Suprapubic skin (tissue), 4 donors: ENCODE measurements around the gene APOE. TPM values are rescaled to one million over a fixed set of nuclear protein-coding genes. Genes with fewer than 3 reads are reported as not detected.

Source experiments
- DNase-seq, 2 donors: peaks; one replicate each; pipeline ENCODE4 v3.0.0-alpha.2; 2019; ENCODE audit warnings: low spot score in 2 of 2
- H3K27ac ChIP-seq: fragments of 200-600 bp; sonication (generic); one replicate; pipeline ENCODE4 v1.5.1; 2019
- H3K27me3 ChIP-seq: fragments of 200-600 bp; sonication (generic); one replicate; pipeline ENCODE4 v1.5.1; 2019
- H3K36me3 ChIP-seq: fragments of 200-600 bp; sonication (generic); one replicate; pipeline ENCODE4 v1.5.1; 2019
- H3K4me1 ChIP-seq: fragments of 200-600 bp; sonication (generic); one replicate; pipeline ENCODE4 v1.5.1; 2019
- H3K4me3 ChIP-seq: fragments of 200-600 bp; sonication (generic); one replicate; pipeline ENCODE4 v1.5.1; 2019; ENCODE audit warnings: mild to moderate bottlenecking
- H3K9me3 ChIP-seq: fragments of 200-600 bp; sonication (generic); one replicate; pipeline ENCODE4 v1.5.1; 2019
- EP300 ChIP-seq: sonication (generic); formaldehyde crosslinking; IDR thresholded peaks from one replicate; pipeline ENCODE4 v1.6.1; 2017; ENCODE audit warnings: antibody characterized with exemption
- POLR2A ChIP-seq, 2 donors: fragments of 450-650 bp; IDR thresholded peaks; one replicate each; pipeline ENCODE4 v1.6.1; 2017; ENCODE audit warnings: antibody characterized with exemption in 2 of 2, mild to moderate bottlenecking in 2 of 2, moderate library complexity in 2 of 2
- POLR2AphosphoS5 ChIP-seq, 3 donors: sonication (generic); formaldehyde crosslinking; IDR thresholded peaks; one replicate each; pipeline ENCODE4 v1.6.1; 2017; ENCODE audit warnings: antibody characterized with exemption in 3 of 3
- WGBS: methylation state at CpG from one replicate; pipeline ENCODE4 v1.1.5; 2018; 5-methylcytosine and 5-hydroxymethylcytosine counted together
- total RNA-seq, 4 donors: library from RNA; depleted of rRNA; stranded (reverse); fragments of >200 nt; gene quantifications; one replicate each; pipeline ENCODE4 v1.1.0, GENCODE V29; 2016
- TF ChIP-seq, protein P1 (sequence below), 2 donors: fragments of 200-600 bp in 1 of 2; fragments of 450-650 bp in 1 of 2; sonication (generic) in 1 of 2; IDR thresholded peaks; one replicate each; pipeline ENCODE4 v1.5.1; 2016 to 2019; ENCODE audit warnings: antibody characterized with exemption in 2 of 2, mild to moderate bottlenecking in 1 of 2, moderate library complexity in 1 of 2

APOE gene
- total RNA-seq, 4 donors from 2014 or later = 418 to 859 (median 594) TPM

DNA sequence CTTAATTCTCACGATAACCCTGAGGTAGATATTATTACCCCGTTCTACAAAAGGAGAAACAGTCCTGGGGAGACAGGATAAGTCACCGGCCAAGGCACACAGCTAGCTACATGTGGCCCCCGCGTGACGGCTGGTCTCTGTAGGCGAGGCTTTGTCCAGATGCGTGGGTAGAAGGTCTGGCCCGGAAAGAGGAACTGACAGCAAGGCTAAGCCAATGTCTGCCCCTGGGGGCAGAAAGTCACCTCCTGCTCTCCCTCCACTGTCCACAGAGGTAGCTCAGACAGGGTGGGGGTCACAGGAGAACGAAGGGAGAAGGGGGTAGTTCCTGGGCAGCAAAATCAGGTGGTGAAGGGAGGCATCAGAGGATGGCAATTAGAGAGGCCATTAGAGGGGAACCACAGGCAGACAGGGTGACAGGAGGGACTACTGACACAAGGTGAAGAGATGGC lies 38.2 kb downstream of the APOE start:
- no peak overlapping the region for H3K27ac ChIP-seq
- DNase-seq = no peak

DNA sequence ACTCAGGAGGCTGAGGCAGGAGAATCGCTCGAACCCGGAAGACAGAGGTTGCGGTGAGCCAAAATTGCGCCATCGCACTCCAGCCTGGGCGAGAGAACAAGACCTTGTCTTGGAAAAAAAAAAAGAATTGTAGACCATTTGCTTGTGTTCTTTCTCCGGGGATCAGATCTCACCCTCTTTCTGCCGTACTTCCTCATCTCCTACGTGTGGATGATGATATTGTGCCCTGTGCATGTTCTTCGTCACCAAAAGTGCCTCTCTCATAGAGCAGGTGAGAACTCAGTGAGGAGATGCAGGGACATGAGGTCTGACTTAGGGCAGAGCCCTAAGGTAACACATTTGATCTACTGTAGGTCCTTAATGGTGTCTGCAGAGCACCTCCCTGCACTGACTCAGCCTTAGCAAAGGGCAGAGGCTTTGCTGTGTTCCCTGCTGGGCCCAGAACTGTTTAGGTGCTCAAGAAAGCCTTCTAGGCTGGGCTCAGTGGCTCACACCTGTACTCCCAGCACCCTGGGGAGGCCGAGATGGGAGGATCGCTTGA lies 41.5 kb downstream of the APOE start:
- 93% methylated on average over 13 of the region's 13 CpGs for WGBS
- DNase-seq = no peak
- no peak overlapping the region for H3K4me3 ChIP-seq
- peaks cover 10% of the 10 kb centered on the region for H3K4me1 ChIP-seq
- no peaks in the 10 kb centered on the region for H3K27me3 ChIP-seq
- no peak overlapping the region for H3K27ac ChIP-seq
- TF ChIP-seq, protein P1, sequence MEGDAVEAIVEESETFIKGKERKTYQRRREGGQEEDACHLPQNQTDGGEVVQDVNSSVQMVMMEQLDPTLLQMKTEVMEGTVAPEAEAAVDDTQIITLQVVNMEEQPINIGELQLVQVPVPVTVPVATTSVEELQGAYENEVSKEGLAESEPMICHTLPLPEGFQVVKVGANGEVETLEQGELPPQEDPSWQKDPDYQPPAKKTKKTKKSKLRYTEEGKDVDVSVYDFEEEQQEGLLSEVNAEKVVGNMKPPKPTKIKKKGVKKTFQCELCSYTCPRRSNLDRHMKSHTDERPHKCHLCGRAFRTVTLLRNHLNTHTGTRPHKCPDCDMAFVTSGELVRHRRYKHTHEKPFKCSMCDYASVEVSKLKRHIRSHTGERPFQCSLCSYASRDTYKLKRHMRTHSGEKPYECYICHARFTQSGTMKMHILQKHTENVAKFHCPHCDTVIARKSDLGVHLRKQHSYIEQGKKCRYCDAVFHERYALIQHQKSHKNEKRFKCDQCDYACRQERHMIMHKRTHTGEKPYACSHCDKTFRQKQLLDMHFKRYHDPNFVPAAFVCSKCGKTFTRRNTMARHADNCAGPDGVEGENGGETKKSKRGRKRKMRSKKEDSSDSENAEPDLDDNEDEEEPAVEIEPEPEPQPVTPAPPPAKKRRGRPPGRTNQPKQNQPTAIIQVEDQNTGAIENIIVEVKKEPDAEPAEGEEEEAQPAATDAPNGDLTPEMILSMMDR (IDR thresholded peaks at IDR 0.05) = no peak
- TF ChIP-seq POLR2AphosphoS5 (IDR thresholded peaks at IDR 0.05) (no peak), POLR2A (IDR thresholded peaks at IDR 0.05) (no peak), EP300 (no peak)
- H3K36me3 ChIP-seq = peaks cover 10% of the 10 kb centered on the region
- H3K9me3 ChIP-seq = no peaks in the 10 kb centered on the region

More for the DNA sequence above, 38.2 kb downstream of the APOE start:
- H3K27me3 ChIP-seq = no peaks in the 10 kb centered on the region
- H3K4me1 ChIP-seq = no peaks in the 10 kb centered on the region
- no peak overlapping the region for H3K4me3 ChIP-seq
- H3K36me3 ChIP-seq = no peaks in the 10 kb centered on the region
- H3K9me3 ChIP-seq = no peaks in the 10 kb centered on the region
- TF ChIP-seq, protein P1 (IDR thresholded peaks at IDR 0.05) = no peak
- TF ChIP-seq EP300 (no peak), POLR2A (IDR thresholded peaks at IDR 0.05) (no peak), POLR2AphosphoS5 (IDR thresholded peaks at IDR 0.05) (no peak)
- 62% methylated on average over 10 of the region's 10 CpGs for WGBS

DNA sequence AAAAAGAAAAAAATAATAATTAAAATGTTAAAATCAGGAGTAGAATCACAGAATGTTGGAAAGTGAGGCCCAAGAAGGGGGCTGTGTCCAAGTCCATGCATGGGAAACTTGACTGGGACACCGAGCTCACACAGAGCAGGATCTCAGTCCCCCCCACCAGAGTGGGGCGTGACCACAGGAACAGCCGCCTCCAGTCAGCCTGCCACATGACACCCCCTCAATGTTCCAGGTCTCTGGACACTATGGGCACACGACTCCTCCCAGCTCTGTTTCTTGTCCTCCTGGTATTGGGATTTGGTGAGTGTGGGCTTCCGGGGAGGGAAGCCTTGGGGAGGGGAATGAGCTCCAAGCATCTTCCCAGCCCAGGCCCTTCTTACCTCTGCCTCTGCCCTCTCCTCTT lies 42.6 kb downstream of the APOE start:
- H3K27me3 ChIP-seq = no peaks in the 10 kb centered on the region
- H3K4me3 ChIP-seq = no peak overlapping the region
- TF ChIP-seq, protein P1 (IDR thresholded peaks at IDR 0.05) = no peak
- TF ChIP-seq POLR2AphosphoS5 (IDR thresholded peaks at IDR 0.05) (no peak), POLR2A (IDR thresholded peaks at IDR 0.05) (no peak), EP300 (no peak)
- H3K4me1 ChIP-seq = peaks cover 10% of the 10 kb centered on the region
- H3K9me3 ChIP-seq = no peaks in the 10 kb centered on the region
- H3K27ac ChIP-seq = no peak overlapping the region
- peaks cover 13% of the 10 kb centered on the region for H3K36me3 ChIP-seq
- WGBS = 77% methylated on average over 5 of the region's 5 CpGs
- DNase-seq = no peak

DNA sequence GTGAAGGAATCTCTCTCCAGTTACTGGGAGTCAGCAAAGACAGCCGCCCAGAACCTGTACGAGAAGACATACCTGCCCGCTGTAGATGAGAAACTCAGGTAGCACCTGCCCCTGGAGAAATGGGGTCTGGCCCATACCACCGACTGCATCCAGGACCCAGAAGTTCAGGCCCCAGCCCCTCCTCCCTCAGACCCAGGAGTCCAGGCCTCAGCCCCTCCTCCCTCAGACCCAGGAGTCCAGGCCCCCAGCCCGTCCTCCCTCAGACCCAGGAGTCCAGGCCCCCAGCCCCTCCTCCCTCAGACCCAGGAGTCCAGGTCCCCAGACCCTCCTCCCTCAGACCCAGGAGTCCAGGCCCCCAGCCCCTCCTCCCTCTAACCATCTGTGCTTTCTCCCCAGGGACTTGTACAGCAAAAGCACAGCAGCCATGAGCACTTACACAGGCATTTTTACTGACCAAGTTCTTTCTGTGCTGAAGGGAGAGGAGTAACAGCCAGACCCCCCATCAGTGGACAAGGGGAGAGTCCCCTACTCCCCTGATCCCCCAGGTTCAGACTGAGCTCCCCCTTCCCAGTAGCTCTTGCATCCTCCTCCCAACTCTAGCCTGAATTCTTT lies 43.3 kb downstream of the APOE start:
- H3K4me1 ChIP-seq = peaks cover 14% of the 10 kb centered on the region
- TF ChIP-seq POLR2AphosphoS5 (IDR thresholded peaks at IDR 0.05) (no peak), POLR2A (IDR thresholded peaks at IDR 0.05) (no peak), EP300 (no peak)
- TF ChIP-seq, protein P1 (IDR thresholded peaks at IDR 0.05) = no peak
- WGBS = 100% methylated on average over 3 of the region's 5 CpGs
- no peaks in the 10 kb centered on the region for H3K9me3 ChIP-seq
- H3K4me3 ChIP-seq = no peak overlapping the region
- H3K27ac ChIP-seq = no peak overlapping the region
- no peak for DNase-seq
- H3K36me3 ChIP-seq = peaks cover 13% of the 10 kb centered on the region
- H3K27me3 ChIP-seq = no peaks in the 10 kb centered on the region

DNA sequence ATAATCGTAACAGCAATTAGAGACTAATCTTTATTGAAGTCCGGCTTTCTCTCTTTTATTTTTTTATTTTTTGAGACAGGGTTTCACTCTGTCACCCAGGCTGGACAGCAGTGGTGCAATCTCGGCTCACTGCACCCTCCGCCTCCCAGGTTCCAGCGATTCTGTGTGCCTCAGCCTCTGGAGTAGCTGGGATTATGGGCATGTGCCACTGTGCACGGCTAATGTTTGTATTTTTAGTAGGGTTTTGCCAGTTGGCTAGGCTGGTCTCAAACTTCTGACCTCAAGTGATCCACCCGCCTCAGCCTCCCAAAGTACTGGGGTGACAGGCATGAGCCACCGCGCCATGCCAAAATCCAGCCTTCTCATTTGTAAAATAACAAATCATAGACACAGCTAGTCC lies 44.0 kb downstream of the APOE start:
- Histone ChIP-seq H3K27ac (no peak overlapping the region), H3K4me3 (no peak overlapping the region), H3K9me3 (no peaks in the 10 kb centered on the region), H3K4me1 (peaks cover 21% of the 10 kb centered on the region), H3K27me3 (no peaks in the 10 kb centered on the region), H3K36me3 (peaks cover 13% of the 10 kb centered on the region)
- DNase-seq = no peak
- 80% methylated on average over 9 of the region's 9 CpGs for WGBS
- TF ChIP-seq POLR2AphosphoS5 (IDR thresholded peaks at IDR 0.05) = no peak
- no peak for TF ChIP-seq POLR2A (IDR thresholded peaks at IDR 0.05)
- no peak for TF ChIP-seq EP300
- TF ChIP-seq, protein P1 (IDR thresholded peaks at IDR 0.05) = no peak
